HL-60/S4 (cell line): ENCODE results near the gene IL18RAP.

ENCODE experiments used
- in situ Hi-C: fragments of 300-500 bp; cut with MboI; formaldehyde crosslinking; loops from 2 replicates; pipeline ENCODE4 v1.14.3; 2022; ENCODE audit warnings: low sequenced_read_pairs

Gene IL18RAP, protein sequence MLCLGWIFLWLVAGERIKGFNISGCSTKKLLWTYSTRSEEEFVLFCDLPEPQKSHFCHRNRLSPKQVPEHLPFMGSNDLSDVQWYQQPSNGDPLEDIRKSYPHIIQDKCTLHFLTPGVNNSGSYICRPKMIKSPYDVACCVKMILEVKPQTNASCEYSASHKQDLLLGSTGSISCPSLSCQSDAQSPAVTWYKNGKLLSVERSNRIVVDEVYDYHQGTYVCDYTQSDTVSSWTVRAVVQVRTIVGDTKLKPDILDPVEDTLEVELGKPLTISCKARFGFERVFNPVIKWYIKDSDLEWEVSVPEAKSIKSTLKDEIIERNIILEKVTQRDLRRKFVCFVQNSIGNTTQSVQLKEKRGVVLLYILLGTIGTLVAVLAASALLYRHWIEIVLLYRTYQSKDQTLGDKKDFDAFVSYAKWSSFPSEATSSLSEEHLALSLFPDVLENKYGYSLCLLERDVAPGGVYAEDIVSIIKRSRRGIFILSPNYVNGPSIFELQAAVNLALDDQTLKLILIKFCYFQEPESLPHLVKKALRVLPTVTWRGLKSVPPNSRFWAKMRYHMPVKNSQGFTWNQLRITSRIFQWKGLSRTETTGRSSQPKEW

DNA sequence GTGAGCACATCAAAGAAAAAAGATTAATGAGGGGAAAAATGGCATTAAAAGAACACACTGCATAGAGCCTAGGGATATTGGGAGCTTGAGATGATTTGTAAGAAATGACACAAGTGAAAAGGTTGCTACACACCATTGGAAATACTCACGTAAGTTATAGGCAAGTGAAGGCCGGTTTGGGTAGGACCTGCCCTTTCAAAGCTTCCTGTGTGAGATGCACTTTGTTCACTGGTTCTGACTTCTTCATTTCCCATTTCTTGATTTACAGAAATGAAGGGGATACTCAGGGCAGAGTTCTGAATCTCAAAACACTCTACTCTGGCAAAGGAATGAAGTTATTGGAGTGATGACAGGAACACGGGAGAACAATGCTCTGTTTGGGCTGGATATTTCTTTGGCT lies at the start of gene IL18RAP:
TSS of gene IL18RAP (plus strand) at position 251 of the 400 bp plus-strand sequence. CDS start at position 369, 118 bp downstream.
- in situ Hi-C loops: no loop called here

DNA sequence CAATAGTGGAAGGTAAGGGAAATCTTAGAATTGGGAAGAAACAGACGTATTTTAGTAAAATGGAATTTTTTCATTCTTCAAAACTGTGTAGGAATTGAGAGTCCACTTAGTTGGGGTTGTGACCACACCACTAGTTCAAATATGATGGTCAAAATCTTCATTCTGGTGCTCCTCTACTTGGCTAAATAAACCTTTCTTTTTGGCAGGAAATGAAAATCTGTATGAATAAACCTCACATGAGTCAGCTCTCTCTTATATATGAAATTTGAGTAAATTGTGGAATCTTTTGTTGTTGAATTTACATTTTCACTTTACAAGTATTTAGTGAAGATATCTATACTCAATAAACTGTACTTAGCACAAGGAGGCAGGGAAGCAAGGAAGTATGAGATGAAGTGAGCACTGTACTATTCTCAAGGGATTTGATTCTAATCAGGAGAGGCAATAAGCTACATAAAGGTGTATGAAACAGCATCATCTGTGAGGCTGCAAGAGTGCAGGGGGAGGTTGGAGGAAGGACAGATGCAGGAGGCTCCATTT lies 46.8 kb upstream of the IL18RAP start:
- in situ Hi-C loops: no loop called here

GRCh38 chr2:102383722-102384121 lies 39.2 kb upstream of the IL18RAP start:
- in situ Hi-C loops: no loop called here

DNA sequence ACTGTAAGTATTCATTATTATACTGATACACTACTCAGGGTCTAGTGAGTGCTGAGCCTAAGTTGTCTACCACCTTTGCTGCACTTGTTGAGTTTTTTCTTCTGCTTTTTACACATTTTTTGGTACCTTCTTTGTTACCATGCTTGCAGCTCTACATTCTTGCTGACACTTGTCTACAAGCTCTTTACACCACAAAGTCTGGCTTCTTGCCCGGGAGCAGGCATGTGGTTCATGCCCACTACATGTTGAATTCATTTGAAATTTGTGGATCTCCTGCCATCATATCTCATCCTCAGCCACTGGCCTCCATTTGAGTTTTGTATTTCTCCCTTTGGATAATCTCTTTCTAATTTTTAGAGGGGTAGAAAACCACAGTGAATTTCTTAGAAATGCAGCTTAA lies 37.4 kb upstream of the IL18RAP start:
- in situ Hi-C loops: no loop called here

DNA sequence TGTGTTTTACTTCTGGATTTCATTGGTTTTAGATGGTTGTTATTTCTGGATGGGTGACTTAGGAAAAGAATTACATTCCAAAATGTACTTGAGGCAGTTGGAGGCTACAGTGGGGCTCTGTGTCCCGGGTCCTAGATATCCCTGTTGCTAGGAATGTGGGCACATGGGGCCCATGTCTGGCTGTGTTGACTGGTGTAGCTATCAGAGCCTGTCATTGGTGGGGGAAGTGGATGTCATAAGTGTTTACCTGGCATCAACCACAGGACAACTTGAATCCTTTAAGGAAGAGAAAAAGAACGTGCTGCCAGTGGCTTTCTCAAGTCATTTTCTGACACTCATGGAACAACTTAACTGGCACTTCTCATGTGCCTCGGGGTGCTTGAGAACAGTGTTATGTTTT lies 37.0 kb upstream of the IL18RAP start:
- in situ Hi-C loops: no loop called here

DNA sequence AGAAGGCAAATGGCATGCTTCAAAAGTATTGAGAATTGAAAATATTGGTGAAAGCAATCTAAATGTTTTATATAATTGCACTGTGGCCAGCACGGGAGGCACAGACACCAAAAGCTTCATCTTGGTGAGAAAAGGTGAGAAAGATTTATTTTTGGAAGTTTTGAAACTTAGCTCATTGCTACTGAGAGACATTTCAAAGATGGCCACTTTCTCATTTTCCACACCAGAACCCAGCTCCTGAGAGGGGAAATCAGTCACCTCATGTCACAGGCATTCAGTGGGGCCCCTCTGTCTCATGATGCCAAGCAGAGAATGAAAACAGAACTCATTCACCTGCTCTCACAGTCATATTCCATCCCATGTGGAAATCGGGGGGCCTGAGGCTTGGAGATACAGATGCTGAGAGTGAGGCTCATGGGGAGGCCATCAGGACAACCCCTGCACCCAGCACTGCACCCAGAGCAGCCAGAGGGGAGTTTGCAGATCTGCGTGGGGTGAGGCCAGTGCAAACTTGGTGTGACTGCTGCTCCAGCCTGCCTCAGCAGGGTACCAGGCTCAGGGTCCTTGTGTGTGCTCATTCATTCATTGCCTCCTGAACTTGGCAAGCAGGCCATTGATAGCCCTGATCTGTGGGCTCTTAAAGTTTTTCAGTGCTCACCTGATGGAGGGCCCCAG lies 36.0 kb upstream of the IL18RAP start:
- in situ Hi-C loops: no loop called here

GRCh38 chr2:102387763-102388546 lies 35.0 kb upstream of the IL18RAP start:
- in situ Hi-C loops: no loop called here

DNA sequence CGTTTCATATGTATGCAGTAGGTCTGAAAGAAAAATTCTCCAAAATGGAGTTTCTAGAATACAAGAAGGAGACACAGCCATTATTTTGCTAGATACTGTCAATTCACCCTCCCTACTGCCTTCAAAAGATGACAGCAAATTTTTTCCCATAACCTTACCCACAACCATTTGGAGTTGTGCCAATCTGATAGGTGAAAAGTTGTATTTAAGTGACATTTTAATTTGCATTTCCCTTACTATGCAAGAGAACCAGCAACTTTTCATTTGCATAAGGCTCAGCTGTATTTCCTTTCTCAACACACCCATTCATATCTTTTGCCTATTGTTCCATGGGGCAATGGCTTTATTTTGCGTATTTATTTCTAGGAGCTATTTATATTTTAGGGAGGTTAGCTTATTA lies 31.4 kb upstream of the IL18RAP start:
- in situ Hi-C loops: no loop called here

DNA sequence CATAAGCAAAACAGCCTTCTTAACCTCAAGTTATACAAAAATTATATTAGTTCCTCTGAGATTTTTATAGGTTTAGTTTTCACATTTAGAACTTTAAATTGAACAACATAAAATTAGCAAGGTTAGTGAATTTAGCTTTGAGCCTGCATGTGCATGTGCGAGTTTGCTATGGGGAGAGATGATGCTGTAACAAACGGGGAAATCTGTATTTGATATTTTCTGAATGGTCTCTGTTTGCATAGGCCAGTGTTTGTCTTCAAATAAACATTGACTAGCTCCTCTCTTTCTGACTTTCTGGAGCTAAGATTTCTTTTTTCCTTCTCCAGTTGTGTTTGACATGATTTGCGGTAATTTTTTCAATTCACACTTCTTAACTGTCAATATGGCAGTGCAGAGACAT lies 30.9 kb upstream of the IL18RAP start:
- in situ Hi-C loops: no loop called here

GRCh38 chr2:102392942-102393341 lies 30.0 kb upstream of the IL18RAP start:
- in situ Hi-C loops: no loop called here

DNA sequence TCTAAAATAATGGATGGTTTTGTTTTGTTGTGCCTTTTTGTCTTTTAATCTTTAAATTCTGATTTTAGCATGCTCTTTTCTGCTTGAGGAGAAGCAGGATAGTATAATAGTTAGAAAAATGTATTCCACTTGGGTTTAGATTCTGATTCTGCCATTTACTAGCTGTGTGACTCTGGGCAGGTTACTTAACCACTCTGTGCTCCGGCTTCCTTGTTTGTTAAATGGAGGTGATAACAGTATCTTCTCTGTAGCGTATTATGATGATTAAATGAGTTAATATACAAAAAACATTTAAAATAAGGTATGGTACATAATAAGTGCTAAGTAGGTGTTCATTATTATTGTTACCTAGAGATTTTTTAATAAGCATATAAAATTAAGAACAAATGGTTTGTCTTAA lies 26.9 kb upstream of the IL18RAP start:
- in situ Hi-C loops: no loop called here

- in situ Hi-C loops: no loop called here
Measured at GRCh38 chr2:102397209-102397608, 25.8 kb upstream of the IL18RAP start.

- in situ Hi-C loops: no loop called here
Measured at GRCh38 chr2:102399499-102400141, 23.3 kb upstream of the IL18RAP start.

DNA sequence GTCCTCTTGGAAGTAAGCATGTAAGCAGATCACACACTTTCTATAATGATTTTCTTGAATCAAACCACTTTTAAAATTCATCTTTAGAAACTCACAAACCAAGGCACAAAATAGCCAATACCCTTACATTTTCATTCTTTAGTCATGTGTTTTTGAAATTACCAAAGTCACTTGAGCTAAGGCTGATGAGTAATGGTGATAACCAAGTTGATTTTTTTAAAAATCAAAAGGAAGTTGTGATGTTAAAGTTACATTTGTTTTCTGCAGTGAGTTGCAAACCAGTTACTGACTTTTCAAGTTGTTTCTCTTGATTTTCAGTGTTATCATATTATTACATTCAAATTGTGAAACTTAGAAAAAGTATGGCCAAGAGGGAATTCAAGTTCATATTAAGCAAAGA lies 21.5 kb upstream of the IL18RAP start:
- in situ Hi-C loops: no loop called here

DNA sequence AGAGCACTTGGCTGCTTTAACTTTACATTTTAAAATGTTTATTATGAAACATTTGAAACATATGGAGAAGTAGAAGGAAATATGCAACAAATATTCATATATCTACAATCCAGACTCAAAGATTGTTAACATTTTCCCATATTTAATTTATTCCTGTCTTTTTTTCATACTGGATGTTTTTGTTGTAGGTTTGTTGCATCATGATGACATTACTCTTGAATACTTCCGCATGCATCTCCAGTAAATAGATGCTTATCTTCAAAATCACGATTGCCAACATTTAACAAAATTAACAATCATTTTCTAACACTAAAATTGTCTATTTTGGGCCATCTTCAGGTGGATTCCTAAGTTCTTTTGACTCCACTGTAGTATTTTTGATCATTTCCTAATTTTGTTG lies 21.1 kb upstream of the IL18RAP start:
- in situ Hi-C loops: no loop called here

GRCh38 chr2:102410952-102411351 lies 12.0 kb upstream of the IL18RAP start:
- in situ Hi-C loops: no loop called here

- in situ Hi-C loops: no loop called here
Measured at GRCh38 chr2:102412199-102412598, 10.8 kb upstream of the IL18RAP start.

DNA sequence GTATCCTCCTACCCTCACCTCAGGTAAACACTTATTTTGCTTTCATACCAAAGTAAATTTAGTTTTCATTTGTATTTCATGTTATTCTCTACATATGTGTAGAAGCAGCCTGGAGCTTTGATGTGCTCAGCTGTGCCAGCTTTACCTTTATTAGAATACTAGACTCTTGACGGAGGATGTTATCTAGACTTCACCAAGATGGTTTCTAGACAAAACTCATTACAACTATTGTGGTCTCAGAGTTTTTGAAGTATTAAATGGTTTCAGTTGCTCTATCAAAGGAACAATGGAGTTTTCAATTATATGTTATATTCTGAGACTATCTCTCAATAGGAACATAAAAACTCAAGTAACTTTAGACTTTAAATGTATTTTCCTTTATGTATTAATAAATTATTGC lies 5.0 kb upstream of the IL18RAP start:
- in situ Hi-C loops: no loop called here

GRCh38 chr2:102418421-102418961 lies 4.5 kb upstream of the IL18RAP start:
- in situ Hi-C loops: no loop called here

DNA sequence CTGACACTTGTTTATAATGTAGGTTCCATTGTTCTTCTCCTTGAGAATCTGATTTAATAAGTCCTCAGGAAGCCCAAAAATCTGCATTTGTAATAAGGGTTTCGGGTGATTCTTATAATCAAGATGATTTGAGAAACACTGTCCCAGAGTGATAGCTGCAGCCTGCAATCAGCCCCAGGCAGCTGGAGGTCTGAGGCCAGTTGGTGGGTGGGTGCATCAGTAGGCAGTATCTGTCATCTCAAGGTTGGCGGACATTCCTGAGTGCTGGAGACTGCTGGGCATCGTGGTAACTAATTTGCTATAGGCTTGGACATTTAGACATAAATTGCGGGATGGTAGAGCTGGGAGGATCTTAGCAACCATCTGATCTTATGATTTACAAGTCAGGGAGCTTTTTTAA lies 2.7 kb upstream of the IL18RAP start:
- in situ Hi-C loops: no loop called here
